Measurements from ENCODE around the gene GDPD4. TPM values are rescaled to one million over a fixed set of nuclear protein-coding genes. Genes with fewer than 3 reads are reported as not detected.

GDPD4 gene
- total RNA-seq, 1 donor from 2014 or later: not detected

- no peak for DNase-seq
Observed at GRCh38 chr11:77236901-77237300, 64.6 kb downstream of the GDPD4 start.

- no peak for DNase-seq
Observed at GRCh38 chr11:77233011-77233410, 68.5 kb downstream of the GDPD4 start.

DNA sequence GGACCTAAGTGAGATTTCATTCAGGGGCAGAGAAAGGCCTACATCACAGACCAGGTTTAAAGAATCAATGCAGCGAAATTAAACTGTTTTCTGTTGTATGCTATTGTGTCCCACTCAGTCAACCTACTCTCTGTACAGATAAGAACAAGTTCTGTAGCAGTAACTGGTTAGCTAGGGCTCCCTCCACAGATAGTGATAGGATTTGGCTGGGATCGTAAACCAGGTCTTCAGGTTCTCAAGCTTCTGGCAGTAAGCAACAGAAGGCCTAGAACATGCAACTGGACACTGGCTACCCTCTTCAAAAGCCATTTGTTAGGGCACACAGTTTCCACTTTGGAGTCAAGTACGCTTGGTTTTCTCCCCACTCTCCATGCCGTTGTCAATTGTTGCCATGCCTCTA lies 69.2 kb downstream of the GDPD4 start:
- no peak for DNase-seq

GRCh38 chr11:77231800-77232199 lies 69.7 kb downstream of the GDPD4 start:
- DNase-seq: no peak

DNA sequence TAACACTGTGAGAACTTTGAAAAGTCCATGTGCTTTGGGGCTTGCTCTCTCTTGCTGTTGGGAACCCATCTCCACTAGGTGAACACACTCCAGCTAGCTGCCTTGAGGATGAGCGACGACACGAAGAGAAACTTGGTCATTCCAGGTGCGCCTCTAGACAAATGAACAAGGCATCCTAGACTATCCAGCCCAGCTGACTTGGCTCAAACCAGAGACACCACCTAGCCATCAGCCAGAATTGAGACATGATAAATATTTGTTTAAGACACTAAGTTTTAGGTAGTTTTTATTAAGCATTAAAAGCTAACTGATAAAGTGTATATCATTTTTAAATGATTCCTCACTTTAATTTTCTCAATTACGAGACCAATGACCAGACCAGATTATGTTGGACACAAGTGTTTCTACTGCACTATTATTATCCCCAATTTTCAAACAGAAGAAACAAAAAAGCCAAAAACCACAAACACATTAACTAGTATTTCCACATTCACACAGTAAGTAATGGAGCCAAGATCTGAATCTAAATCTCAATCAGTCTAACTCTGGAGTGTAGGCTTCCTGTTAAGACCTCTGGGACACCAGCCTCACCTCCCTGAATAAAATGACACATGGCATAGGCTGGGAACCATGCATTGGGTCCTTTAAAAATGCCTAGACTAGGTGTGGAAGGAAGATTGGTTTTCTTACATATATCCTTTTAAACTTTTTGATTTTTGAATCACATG lies 70.4 kb downstream of the GDPD4 start:
- DNase-seq: no peak

DNA sequence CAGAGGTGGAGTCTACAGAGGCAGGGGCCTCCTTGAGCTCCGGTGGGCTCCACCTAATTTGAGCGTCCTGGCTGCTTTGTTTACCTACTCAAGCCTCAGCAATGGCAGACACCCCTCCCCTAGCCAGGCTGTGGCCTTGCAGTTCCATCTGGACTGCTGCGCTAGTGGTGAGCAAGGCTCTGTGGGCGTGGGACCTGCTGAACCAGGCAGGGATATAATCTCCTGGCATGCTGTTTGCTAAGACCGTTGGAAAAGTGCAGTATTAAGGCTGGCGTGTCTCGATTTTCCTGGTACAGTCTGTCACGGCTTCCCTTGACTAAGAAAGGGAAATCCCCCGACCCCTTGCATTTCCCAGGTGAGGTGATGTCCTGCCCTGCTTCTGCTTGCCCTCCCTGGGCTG lies 77.7 kb downstream of the GDPD4 start:
- no peak for DNase-seq

- DNase-seq: no peak
Observed at GRCh38 chr11:77217156-77217555, 84.3 kb downstream of the GDPD4 start.

- no peak for DNase-seq
Observed at GRCh38 chr11:77215106-77215505, 86.4 kb downstream of the GDPD4 start.

DNA sequence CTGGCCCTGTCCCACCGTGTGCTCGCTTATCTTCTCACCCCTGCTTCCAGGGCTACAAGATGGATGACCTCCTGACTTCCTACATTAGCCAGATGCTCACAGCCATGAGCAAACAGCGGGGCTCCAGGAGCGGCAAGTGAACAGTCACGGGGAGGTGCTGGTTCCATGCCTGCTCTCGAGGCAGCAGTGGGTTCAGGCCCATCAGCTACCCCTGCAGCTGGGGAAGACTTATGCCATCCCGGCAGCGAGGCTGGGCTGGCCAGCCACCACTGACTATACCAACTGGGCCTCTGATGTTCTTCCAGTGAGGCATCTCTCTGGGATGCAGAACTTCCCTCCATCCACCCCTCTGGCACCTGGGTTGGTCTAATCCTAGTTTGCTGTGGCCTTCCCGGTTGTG lies 86.9 kb downstream of the GDPD4 start:
- no peak for DNase-seq

DNA sequence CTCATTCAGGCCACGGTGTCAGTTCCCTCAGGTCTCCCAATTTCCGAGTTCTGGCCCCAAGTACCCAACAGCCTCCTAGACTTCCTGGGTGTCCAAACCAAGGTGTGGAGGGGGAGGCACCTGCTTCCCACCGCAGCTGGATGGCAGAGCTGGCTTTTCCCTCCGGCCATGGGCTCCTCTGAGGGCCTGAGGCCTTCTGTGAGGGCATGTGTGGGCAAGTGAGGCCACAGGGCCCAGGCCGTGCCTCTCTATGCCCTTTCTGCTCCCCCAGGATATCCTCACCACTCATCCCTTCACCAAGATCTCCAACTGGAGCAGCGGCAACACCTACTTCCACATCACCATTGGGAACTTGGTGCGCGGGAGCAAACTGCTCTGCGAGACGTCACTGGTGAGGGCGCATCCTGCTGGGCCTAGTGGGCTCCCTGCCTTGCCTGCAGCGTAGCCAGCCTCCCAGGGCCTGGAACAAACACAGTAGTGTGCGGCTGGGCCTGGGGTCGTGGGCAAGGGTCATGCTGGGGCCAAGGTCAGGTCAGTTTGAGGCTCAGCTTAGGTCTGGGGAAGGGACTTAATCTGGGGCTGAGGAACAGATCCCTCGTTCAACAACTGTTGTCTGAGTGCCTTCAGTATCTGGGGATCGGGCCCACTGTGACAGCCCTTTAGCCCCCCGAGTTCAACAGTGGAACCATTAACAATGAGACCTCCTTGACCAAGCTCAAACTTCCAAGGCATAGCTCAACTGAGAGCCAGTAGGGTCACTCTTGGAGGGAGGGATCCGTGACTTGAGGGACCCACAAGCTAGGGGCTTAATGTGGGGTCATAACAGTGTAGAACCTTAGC lies 87.7 kb downstream of the GDPD4 start:
- DNase-seq: no peak

DNA sequence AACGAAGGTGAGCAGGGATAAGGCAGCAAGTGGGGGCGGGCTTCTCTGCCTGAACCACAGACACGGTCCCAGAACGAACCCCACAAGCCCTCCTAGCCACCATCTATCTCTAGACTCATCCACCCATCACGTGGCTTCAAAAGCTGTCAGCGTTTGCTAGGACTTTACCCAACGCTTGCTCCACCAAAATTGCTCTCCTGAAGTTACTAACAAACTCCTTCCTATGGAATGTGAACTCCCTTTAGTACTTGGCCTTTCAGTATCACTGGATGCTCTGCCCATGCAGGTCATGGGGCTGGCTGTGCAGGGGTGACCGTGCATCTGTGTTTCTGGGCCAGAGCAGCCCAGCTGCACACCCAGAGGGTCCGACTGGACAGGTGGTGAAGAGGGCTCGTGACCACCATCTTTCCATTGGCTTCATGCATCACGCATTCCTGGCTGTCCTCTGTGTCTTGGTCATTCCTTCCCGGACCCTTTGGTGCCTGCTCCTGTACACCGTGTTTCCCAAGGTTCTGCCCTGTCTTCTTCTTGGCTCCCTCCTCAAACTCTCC lies 88.4 kb downstream of the GDPD4 start:
- no peak for DNase-seq

GRCh38 chr11:77212314-77213007 lies 89.0 kb downstream of the GDPD4 start:
- no peak for DNase-seq

- DNase-seq: no peak
Observed at GRCh38 chr11:77211594-77212251, 89.8 kb downstream of the GDPD4 start.

- DNase-seq: no peak
Observed at GRCh38 chr11:77211040-77211451, 90.4 kb downstream of the GDPD4 start.

DNA sequence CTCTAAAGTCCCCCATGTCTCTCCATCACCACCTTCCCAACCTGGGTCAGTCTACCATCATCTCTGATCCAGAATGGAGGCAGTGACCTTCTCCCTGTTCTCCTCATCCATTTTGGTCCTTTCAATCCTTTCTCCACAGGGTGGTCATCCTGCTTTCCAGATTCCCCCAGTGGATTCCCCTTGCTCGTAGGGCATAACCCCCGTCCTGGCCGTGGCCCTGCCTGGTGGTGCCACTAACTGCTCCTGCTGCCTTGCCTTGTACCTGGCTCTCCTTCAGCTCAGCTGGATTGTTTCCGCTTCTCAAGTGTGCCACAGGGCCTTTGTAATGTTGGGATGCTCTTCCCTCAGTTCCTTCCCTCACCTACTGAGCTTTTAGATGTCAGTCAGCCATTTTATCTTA lies 91.8 kb downstream of the GDPD4 start:
- no peak for DNase-seq

- no peak for DNase-seq
Observed at GRCh38 chr11:77208535-77208934, 93.0 kb downstream of the GDPD4 start.

DNA sequence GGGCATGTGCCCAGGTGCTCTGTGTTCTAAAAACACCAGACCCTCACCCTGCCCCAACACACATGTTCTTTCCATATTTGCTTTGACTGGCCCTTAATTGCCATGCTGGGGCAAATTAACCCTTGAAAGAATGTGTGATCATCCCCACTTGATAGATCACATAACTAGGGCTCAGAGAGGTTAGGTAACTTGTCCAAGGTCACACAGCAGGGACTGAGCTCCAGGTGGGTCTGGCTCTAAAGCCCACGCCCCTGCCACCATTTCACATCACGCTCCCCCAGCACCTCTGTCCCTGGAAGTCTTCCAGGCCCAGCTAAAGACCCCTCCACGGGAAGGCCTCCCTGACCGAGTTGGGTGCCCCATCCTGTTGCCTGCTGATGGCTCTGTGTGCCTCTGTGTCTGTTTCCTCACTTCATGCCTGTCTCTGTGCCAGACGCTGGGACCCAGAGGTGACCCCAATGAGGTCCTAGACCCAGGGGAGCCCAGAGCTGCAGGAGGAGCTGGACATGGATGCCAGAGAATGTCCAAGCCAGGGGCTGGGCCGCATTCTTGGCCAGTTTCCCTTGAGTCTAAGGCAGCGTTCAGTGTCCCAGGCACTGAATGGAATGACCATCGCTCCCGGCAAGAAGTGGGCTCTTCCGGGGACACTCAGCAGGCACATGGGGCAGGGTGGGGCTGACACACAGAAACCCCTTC lies 93.7 kb downstream of the GDPD4 start:
- DNase-seq: no peak

GRCh38 chr11:77207019-77207485 lies 94.4 kb downstream of the GDPD4 start:
- no peak for DNase-seq

GRCh38 chr11:77206264-77207018 lies 95.0 kb downstream of the GDPD4 start:
- DNase-seq: no peak

DNA sequence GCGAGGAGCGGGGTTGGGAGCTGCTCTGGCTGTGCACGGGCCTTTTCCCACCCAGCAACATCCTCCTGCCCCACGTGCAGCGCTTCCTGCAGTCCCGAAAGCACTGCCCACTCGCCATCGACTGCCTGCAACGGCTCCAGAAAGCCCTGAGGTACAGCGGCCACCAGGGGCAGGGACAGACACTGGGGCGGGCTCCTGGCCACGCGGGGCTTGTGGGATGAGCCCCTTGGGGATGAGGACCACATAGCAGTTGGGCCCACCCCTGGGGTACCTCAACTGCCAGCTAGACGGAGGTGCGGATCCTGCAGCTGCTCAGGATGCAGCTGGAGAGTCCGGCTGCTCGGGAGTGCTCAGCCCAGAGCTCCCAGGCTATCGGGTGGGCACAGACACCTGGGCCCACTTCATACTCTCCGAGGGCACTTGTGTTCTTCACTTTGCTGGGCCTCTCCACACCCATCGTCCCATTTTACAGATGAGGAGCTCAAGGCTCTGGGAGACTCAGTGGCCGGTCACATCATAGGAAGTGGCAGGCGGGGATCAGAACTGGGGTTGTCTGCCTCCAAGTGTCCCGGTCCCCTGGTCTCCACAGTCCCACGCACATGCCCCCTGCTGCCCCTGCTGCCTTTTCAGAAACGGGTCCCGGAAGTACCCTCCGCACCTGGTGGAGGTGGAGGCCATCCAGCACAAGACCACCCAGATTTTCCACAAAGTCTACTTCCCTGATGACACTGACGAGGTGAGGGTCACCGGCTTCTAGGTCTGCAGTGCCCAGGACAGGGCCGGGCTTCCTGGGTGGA lies 95.8 kb downstream of the GDPD4 start:
- DNase-seq: no peak
